ENCODE data around the gene PTPRG.

DNA sequence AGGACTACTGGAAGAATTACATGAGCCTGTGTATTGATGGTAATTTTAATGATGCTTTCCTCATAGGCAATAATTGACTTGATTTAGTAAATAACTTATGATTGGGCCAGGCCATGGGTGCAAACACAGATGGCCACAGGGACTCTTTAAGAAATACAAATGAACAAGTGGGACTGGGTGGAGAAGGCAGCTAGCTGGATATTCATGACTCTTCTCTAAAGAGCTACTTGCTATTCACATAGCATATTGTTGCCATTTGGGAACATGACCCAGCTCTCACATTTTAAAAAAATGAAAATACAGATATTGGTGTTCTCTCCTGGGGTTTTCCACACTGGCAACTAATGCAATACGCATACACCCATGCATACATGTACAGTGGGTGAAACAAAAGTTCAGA is 178.3 kb downstream of the PTPRG start:
- TF ChIP-seq, protein P1, sequence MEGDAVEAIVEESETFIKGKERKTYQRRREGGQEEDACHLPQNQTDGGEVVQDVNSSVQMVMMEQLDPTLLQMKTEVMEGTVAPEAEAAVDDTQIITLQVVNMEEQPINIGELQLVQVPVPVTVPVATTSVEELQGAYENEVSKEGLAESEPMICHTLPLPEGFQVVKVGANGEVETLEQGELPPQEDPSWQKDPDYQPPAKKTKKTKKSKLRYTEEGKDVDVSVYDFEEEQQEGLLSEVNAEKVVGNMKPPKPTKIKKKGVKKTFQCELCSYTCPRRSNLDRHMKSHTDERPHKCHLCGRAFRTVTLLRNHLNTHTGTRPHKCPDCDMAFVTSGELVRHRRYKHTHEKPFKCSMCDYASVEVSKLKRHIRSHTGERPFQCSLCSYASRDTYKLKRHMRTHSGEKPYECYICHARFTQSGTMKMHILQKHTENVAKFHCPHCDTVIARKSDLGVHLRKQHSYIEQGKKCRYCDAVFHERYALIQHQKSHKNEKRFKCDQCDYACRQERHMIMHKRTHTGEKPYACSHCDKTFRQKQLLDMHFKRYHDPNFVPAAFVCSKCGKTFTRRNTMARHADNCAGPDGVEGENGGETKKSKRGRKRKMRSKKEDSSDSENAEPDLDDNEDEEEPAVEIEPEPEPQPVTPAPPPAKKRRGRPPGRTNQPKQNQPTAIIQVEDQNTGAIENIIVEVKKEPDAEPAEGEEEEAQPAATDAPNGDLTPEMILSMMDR (IDR thresholded peaks at IDR 0.05; ENCODE audit: insufficient read depth, low read depth, low read length) = no peak
- TF ChIP-seq EZH2 (IDR thresholded peaks at IDR 0.05; ENCODE audit: insufficient read depth, low read length) = no peak
